Activated T-helper 1 cell treated with anti-CD3 and anti-CD28 coated beads, Interleukin-2, amount 50 U/mL, for 16 hours (primary cell): ENCODE measurements around the gene THOC2.
"Not testable (repeated sequence)": the region's sequence is repeated elsewhere in the genome, so short reads cannot be mapped to it uniquely, and the experiment has no call there.

Source experiments
- DNase-seq, 2 donors: peaks; one replicate each; pipeline ENCODE4 v3.0.0-alpha.2; 2020; ENCODE audit warnings: low read depth in 1 of 2, low spot score in 1 of 2

Gene THOC2

GRCh38 chrX:123732670-123733363 lies at the start of gene THOC2:
Gene THOC2, minus strand, starts transcription at chrX:123733052. Its CDS starts 30 bp downstream, at chrX:123733022.
- DNase-seq = peak; percentile 43 to 58

- DNase-seq = not testable (repeated sequence)
These were observed 48.9 kb upstream of the THOC2 start for GRCh38 chrX:123781786-123782185.

- no peak for DNase-seq
These were observed 47.1 kb upstream of the THOC2 start for GRCh38 chrX:123779908-123780396.

- DNase-seq = no peak
These were observed 40.6 kb upstream of the THOC2 start for GRCh38 chrX:123773258-123773988.

GRCh38 chrX:123771449-123772064 lies 38.7 kb upstream of the THOC2 start:
- DNase-seq = no peak

- peak; percentile 13 to 23 for DNase-seq
These were observed 32.4 kb upstream of the THOC2 start for GRCh38 chrX:123764967-123765871.

- not testable (repeated sequence) for DNase-seq
These were observed 27.0 kb upstream of the THOC2 start for GRCh38 chrX:123759849-123760248.

- not testable (repeated sequence) for DNase-seq
These were observed 24.9 kb upstream of the THOC2 start for GRCh38 chrX:123757794-123758193.

GRCh38 chrX:123756320-123756719 lies 23.5 kb upstream of the THOC2 start:
- no peak for DNase-seq

- no peak for DNase-seq
These were observed 22.3 kb upstream of the THOC2 start for GRCh38 chrX:123755107-123755506.

GRCh38 chrX:123753656-123754350 lies 21.0 kb upstream of the THOC2 start:
- DNase-seq = no peak

GRCh38 chrX:123749643-123750042 lies 16.8 kb upstream of the THOC2 start:
- DNase-seq = no peak

GRCh38 chrX:123745511-123745910 lies 12.7 kb upstream of the THOC2 start:
- DNase-seq = no peak

GRCh38 chrX:123743312-123743711 lies 10.5 kb upstream of the THOC2 start:
- no peak for DNase-seq

GRCh38 chrX:123742440-123742839 lies 9.6 kb upstream of the THOC2 start:
- no peak for DNase-seq

GRCh38 chrX:123740536-123740935 lies 7.7 kb upstream of the THOC2 start:
- DNase-seq = no peak

- DNase-seq = no peak
These were observed 7.2 kb upstream of the THOC2 start for GRCh38 chrX:123740006-123740405.

- DNase-seq = no peak
These were observed 6.6 kb upstream of the THOC2 start for GRCh38 chrX:123739474-123739873.

- no peak for DNase-seq
These were observed 5.6 kb upstream of the THOC2 start for GRCh38 chrX:123738378-123738940.

- no peak for DNase-seq
These were observed 3.6 kb upstream of the THOC2 start for GRCh38 chrX:123736333-123736921.
